ENCODE measurements around the gene AMIGO3. TPM values are rescaled to one million over a fixed set of nuclear protein-coding genes. Genes with fewer than 3 reads are reported as not detected.

Gene AMIGO3
- total and polyA plus RNA-seq, 2 of the 8 experiments (the other 6 are each of a cell fraction or from before 2014, with no cell fraction given) = 1.6 to 8.8 TPM

DNA sequence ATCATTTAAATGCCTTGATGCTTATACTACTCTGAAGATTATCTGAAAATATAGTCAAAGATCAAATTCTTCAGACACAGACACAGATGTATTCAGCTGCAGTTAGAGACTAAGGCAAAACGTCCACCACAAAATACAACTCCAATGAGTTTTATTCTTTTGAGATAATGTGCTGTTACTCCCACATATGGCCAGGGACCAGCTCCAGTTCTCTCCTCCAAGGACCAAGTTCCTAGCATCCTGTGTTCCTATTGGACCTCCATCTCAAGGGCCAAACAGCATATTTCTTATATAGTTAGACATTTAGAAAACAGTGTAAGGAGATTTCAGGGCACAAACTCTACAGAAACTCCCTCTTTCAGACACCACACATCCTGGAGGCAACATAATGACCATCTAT lies 39.7 kb upstream of the AMIGO3 start (continued):
- no peak for TF ChIP-seq SUZ12 (IDR thresholded peaks at IDR 0.05; ENCODE audit: low read length)
- TF ChIP-seq, protein P1, sequence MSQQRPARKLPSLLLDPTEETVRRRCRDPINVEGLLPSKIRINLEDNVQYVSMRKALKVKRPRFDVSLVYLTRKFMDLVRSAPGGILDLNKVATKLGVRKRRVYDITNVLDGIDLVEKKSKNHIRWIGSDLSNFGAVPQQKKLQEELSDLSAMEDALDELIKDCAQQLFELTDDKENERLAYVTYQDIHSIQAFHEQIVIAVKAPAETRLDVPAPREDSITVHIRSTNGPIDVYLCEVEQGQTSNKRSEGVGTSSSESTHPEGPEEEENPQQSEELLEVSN (IDR thresholded peaks at IDR 0.05) = no peak
